NCI-H345 treated with DMSO at 0.1 percent for 48 hours (cell line): Measurements from ENCODE around the gene COQ9.

Source experiments
- DNase-seq: peaks from one replicate; lab custom pipeline; 2025; ENCODE audit not compliant: unreplicated experiment; lab: John Stamatoyannopoulos, UW

Gene COQ9

GRCh38 chr16:57471852-57472664 lies 24.8 kb downstream of the COQ9 start:
- DNase-seq: no peak

GRCh38 chr16:57472665-57473060 lies 25.4 kb downstream of the COQ9 start:
- no peak for DNase-seq

- no peak for DNase-seq
These were observed 26.0 kb downstream of the COQ9 start for GRCh38 chr16:57473176-57473840.

GRCh38 chr16:57473906-57474305 lies 26.6 kb downstream of the COQ9 start:
- no peak for DNase-seq

- DNase-seq: no peak
These were observed 27.7 kb downstream of the COQ9 start for GRCh38 chr16:57474671-57475661.

GRCh38 chr16:57475711-57476339 lies 28.5 kb downstream of the COQ9 start:
- DNase-seq: no peak

DNA sequence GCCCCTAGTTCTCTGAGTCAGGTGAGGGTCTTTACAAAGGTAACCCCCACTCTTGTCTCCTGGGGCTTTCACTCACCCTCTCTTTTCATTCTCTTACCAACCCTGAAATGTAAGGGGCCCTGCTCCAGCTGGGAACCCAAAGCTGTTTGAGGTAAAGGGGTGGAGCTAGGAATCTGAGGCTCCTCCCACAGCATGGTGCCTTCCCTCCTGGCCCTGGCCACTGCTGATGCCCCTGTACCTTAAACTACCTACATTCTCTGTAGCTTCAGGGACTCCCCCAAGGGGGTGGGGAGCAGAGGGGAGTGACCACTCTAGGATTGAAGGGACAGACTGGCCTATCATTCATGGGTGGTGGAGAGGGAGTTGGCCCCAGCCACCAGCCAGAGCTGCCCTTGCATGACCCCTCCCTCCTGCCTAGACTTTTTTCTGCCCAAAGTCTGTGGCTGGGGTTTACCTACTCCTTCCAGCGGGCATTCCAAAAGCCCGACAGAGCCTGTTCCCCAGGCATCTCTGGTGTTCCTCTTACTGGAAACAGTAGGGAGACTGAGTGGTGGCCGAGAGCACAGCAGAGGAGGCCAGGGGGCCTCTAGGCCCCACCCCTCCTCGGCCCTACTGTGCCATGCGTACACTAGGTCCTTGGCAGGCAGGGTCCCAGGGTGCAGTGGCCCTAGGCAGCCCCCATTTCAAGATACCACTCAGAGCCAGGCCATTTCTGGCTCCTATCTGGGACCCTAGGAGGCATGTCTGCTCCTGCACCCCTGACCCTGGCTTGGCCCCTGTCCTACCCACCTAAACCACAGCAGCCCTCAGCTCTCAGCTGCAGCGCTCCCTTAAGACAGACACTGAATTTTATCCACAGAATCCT lies 29.5 kb downstream of the COQ9 start:
- DNase-seq: no peak

GRCh38 chr16:57477531-57478202 lies 30.4 kb downstream of the COQ9 start:
- DNase-seq: peak; percentile 32

GRCh38 chr16:57478396-57479204 lies 31.3 kb downstream of the COQ9 start:
- no peak for DNase-seq

GRCh38 chr16:57479205-57479975 lies 32.1 kb downstream of the COQ9 start:
- DNase-seq: no peak

GRCh38 chr16:57479976-57480753 lies 32.9 kb downstream of the COQ9 start:
- no peak for DNase-seq

DNA sequence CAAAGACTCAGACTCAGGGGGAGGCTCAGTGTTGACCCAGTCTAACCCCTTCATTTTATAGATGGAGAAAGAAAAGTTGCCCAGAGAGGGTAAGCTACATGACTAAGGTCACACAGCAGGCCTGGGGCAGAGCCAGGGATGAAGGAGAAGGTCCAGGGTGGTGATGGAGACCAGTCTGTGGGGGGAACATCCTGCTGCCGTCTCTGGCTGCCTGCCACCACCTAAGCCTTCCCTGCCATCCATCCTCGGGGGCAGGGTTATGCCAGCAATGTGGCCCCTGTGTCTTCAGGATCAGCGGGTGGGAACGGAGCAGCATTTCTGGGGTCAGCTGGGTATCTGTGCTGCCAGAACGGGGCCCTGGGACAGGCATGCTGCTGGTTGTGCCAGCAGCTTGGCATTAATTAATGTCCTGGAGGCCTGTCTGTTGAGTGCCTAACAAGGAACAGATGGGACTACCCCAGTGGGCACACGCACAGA lies 33.5 kb downstream of the COQ9 start:
- no peak for DNase-seq

GRCh38 chr16:57481421-57481820 lies 34.1 kb downstream of the COQ9 start:
- no peak for DNase-seq

- DNase-seq: no peak
These were observed 35.7 kb downstream of the COQ9 start for GRCh38 chr16:57482845-57483545.

DNA sequence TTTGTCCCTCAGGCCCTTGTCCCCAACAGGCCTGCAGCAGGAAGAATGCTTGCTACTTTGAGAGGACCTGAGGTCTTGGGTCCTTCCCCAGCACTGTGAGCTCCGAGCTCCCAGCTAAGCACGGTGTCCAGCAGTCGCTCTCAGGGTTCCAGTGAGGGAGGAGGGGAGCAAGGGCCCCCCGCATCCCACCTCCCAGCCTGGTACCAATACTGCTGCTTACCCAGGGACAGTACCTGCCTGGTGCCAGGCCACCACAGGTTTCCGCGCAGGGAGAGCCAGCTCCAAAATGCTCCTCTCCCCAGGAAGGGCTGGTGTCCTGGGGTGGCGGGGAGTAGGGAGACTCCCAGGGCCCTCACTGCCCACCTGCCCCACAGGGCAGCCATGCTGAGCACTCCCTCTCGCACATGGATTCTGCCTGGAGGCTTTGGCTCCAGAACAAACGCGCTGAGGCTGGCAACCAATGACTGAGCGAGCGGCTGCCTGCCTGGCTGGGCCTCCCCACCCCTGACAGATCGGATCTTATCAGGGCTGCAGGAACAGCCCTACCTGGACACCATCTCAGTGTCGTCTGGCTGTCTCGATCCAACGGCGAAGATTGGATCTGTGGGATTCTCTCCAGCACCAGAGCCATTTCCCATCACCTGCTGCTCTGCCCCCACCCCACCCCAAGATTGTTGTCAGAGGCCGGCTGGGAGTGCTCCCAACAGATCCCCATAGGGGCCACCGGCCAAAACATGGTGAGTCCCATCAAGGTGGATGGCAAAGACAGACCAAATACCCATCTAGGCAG lies 36.6 kb downstream of the COQ9 start:
- DNase-seq: no peak
